Esophagus muscularis mucosa (tissue), 4 donors: ENCODE data around the gene STT3B. TPM values are rescaled to one million over a fixed set of nuclear protein-coding genes. Genes with fewer than 3 reads are reported as not detected.

ENCODE experiments used
- DNase-seq: peaks from one replicate; pipeline ENCODE4 v3.0.0-alpha.2; 2017; ENCODE audit errors: extremely low spot score
- H3K27ac ChIP-seq, 4 donors: fragments of 200-600 bp; sonication (generic); replicated peaks in 1 of 4; 1 replicate in 3 of 4; 2 replicates in 1 of 4; pipeline ENCODE4 v1.5.1; 2016 to 2019; ENCODE audit warnings: mild to moderate bottlenecking in 1 of 4
- H3K27me3 ChIP-seq, 4 donors: fragments of 200-600 bp; sonication (generic); one replicate each; pipeline versions ENCODE4 v1.5.1 to v1.6.0; 2016 to 2019
- H3K36me3 ChIP-seq, 4 donors: fragments of 200-600 bp; sonication (generic); one replicate each; pipeline ENCODE4 v1.5.1; 2016 to 2019
- H3K4me1 ChIP-seq, 4 donors: fragments of 200-600 bp; sonication (generic); one replicate each; pipeline ENCODE4 v1.5.1; 2016 to 2019
- H3K4me3 ChIP-seq, 4 donors: fragments of 200-600 bp; sonication (generic); 1 replicate in 2 of 4; 2 replicates in 2 of 4; pipeline ENCODE4 v1.5.1; 2016 to 2019; ENCODE audit warnings: mild to moderate bottlenecking in 4 of 4, moderate library complexity in 1 of 4
- H3K9me3 ChIP-seq, 4 donors: fragments of 200-600 bp; sonication (generic); 1 replicate in 3 of 4; 2 replicates in 1 of 4; pipeline ENCODE4 v1.5.1; 2016 to 2019
- CTCF ChIP-seq, 3 experiments: fragments of 200-600 bp in 2 of 3; fragments of 450-650 bp in 1 of 3; sonication (generic) in 2 of 3; IDR thresholded peaks; one replicate each; pipeline ENCODE4 v1.5.1; 2017 to 2019; ENCODE audit warnings: antibody characterized with exemption in 3 of 3, mild to moderate bottlenecking in 2 of 3, moderate library complexity in 1 of 3
- EP300 ChIP-seq: sonication (generic); formaldehyde crosslinking; IDR thresholded peaks from one replicate; pipeline ENCODE4 v1.6.1; 2017; ENCODE audit warnings: antibody characterized with exemption
- POLR2A ChIP-seq: fragments of 450-650 bp; IDR thresholded peaks from one replicate; pipeline ENCODE4 v1.6.1; 2017; ENCODE audit warnings: antibody characterized with exemption, moderate library complexity, mild to moderate bottlenecking, low read depth
- POLR2AphosphoS5 ChIP-seq, 2 donors: sonication (generic); formaldehyde crosslinking; IDR thresholded peaks; one replicate each; pipeline ENCODE4 v1.6.1; 2017; ENCODE audit warnings: antibody characterized with exemption in 2 of 2
- WGBS: methylation state at CpG from one replicate; pipeline ENCODE4 v1.1.5; 2018; 5-methylcytosine and 5-hydroxymethylcytosine counted together
- intact Hi-C: fragments of 100-400 bp; cut with DNase I; formaldehyde crosslinking; loops from one replicate; pipeline ENCODE4 v1.15.1; 2023
- total RNA-seq, 4 donors: library from RNA; depleted of rRNA; stranded (reverse); fragments of >200 nt; gene quantifications; one replicate each; pipeline versions ENCODE4 v1.1.0 to v1.2.1, GENCODE V29; 2016

Gene STT3B
- total RNA-seq, 4 donors from 2014 or later, result 58.8 to 74.3 (median 69.3) TPM

GRCh38 chr3:31636694-31637442 lies 104.1 kb downstream of the STT3B start:
- H3K27ac ChIP-seq, result no peak overlapping the region
- no peaks in the 10 kb centered on the region for H3K27me3 ChIP-seq
- peaks cover 0 to 4% (median 2%) of the 10 kb centered on the region in 4 donors for H3K4me1 ChIP-seq
- TF ChIP-seq POLR2A, result no peak
- no peak for TF ChIP-seq CTCF (IDR thresholded peaks at IDR 0.05)
- no peak for TF ChIP-seq POLR2AphosphoS5 (IDR thresholded peaks at IDR 0.05)
- no peak for TF ChIP-seq EP300
- intact Hi-C loops, result no loop called here
- no peak for DNase-seq
- H3K36me3 ChIP-seq, result peaks cover 0 to 25% (median 11%) of the 10 kb centered on the region in 4 donors
- H3K4me3 ChIP-seq, result no peak overlapping the region
- 55% methylated on average over 2 of the region's 2 CpGs for WGBS
- H3K9me3 ChIP-seq, result no peaks in the 10 kb centered on the region

- peaks cover 0 to 13% (median 5%) of the 10 kb centered on the region in 4 donors for H3K36me3 ChIP-seq
- no peak for DNase-seq
- H3K4me3 ChIP-seq, result no peak overlapping the region
- no peaks in the 10 kb centered on the region for H3K27me3 ChIP-seq
- H3K9me3 ChIP-seq, result no peaks in the 10 kb centered on the region
- TF ChIP-seq POLR2A, result no peak
- TF ChIP-seq CTCF (IDR thresholded peaks at IDR 0.05), result no peak
- no peak for TF ChIP-seq EP300
- no peak for TF ChIP-seq POLR2AphosphoS5 (IDR thresholded peaks at IDR 0.05)
- intact Hi-C loops, result no loop called here
- H3K27ac ChIP-seq, result no peak overlapping the region
- 100% methylated on average over 1 of the region's 1 CpG for WGBS
- H3K4me1 ChIP-seq, result peaks cover 0 to 4% (median 2%) of the 10 kb centered on the region in 4 donors
These were observed 107.1 kb downstream of the STT3B start for GRCh38 chr3:31639828-31640227.

- TF ChIP-seq EP300 (no peak), POLR2AphosphoS5 (IDR thresholded peaks at IDR 0.05) (no peak), CTCF (IDR thresholded peaks at IDR 0.05) (no peak), POLR2A (no peak)
- peaks cover 0 to 13% (median 11%) of the 10 kb centered on the region in 4 donors for H3K9me3 ChIP-seq
- H3K36me3 ChIP-seq, result peaks cover 0 to 10% (median 7%) of the 10 kb centered on the region in 4 donors
- H3K4me3 ChIP-seq, result no peak overlapping the region
- 73% methylated on average over 2 of the region's 5 CpGs for WGBS
- no peak overlapping the region for H3K27ac ChIP-seq
- H3K27me3 ChIP-seq, result no peaks in the 10 kb centered on the region
- no peaks in the 10 kb centered on the region for H3K4me1 ChIP-seq
- intact Hi-C loops, result no loop called here
- DNase-seq, result no peak
These were observed 112.5 kb downstream of the STT3B start for GRCh38 chr3:31645256-31645655.

- WGBS, result 100% methylated on average over 3 of the region's 4 CpGs
- no peaks in the 10 kb centered on the region for H3K27me3 ChIP-seq
- H3K4me1 ChIP-seq, result no peaks in the 10 kb centered on the region
- TF ChIP-seq CTCF (IDR thresholded peaks at IDR 0.05) (no peak), POLR2A (no peak)
- intact Hi-C loops, result no loop called here
- no peak for DNase-seq
- no peak overlapping the region for H3K4me3 ChIP-seq
- H3K36me3 ChIP-seq, result peaks cover 0 to 10% (median 7%) of the 10 kb centered on the region in 4 donors
- H3K9me3 ChIP-seq, result peaks cover 0 to 44% (median 38%) of the 10 kb centered on the region in 4 donors
- no peak overlapping the region for H3K27ac ChIP-seq
These were observed 115.7 kb downstream of the STT3B start for GRCh38 chr3:31648286-31648968.
